NCI-H2196 (cell line): ENCODE data around the gene ZC3H15.

ENCODE experiments used
- DNase-seq: peaks from one replicate; lab custom pipeline; 2025; ENCODE audit not compliant: unreplicated experiment; lab: John Stamatoyannopoulos, UW

The ZC3H15 gene

GRCh38 chr2:186540941-186541340, 54.9 kb downstream of the ZC3H15 start:
- DNase-seq, result no peak

GRCh38 chr2:186542002-186542401, 55.9 kb downstream of the ZC3H15 start:
- no peak for DNase-seq

GRCh38 chr2:186543561-186544131, 57.6 kb downstream of the ZC3H15 start:
- no peak for DNase-seq

GRCh38 chr2:186544255-186544675, 58.2 kb downstream of the ZC3H15 start:
- peak; percentile 2 for DNase-seq

- DNase-seq, result no peak
These were observed 60.8 kb downstream of the ZC3H15 start for GRCh38 chr2:186546846-186547245.

GRCh38 chr2:186551323-186552050, 65.4 kb downstream of the ZC3H15 start:
- DNase-seq, result no peak

- DNase-seq, result no peak
These were observed 68.4 kb downstream of the ZC3H15 start for GRCh38 chr2:186554429-186554828.

GRCh38 chr2:186554850-186555671, 69.0 kb downstream of the ZC3H15 start:
- no peak for DNase-seq

GRCh38 chr2:186558512-186559276, 72.6 kb downstream of the ZC3H15 start:
- DNase-seq, result no peak
